Inferior parietal cortex (tissue), 1 donor: ENCODE results near the gene RAB33A.

Experiments used
- DNase-seq: peaks from one replicate; pipeline ENCODE4 v3.0.0-alpha.2; 2016; ENCODE audit errors: extremely low spot score

The RAB33A gene

GRCh38 chrX:130172127-130172845, 524 bp downstream of the RAB33A start:
- DNase-seq = peak; percentile 7

- DNase-seq = peak; percentile 47
These were observed 1.6 kb downstream of the RAB33A start for GRCh38 chrX:130173190-130173895.

- DNase-seq = peak; percentile 9
These were observed 2.4 kb downstream of the RAB33A start for GRCh38 chrX:130174045-130174704.

GRCh38 chrX:130174937-130175336, 3.2 kb downstream of the RAB33A start:
- DNase-seq = no peak

- no peak for DNase-seq
These were observed 4.6 kb downstream of the RAB33A start for GRCh38 chrX:130176354-130176776.

GRCh38 chrX:130176942-130177341, 5.2 kb downstream of the RAB33A start:
- no peak for DNase-seq

- DNase-seq = peak; percentile 16
These were observed 7.4 kb downstream of the RAB33A start for GRCh38 chrX:130179170-130179569.

- peak; percentile 52 for DNase-seq
These were observed 7.9 kb downstream of the RAB33A start for GRCh38 chrX:130179579-130180215.

GRCh38 chrX:130184168-130184567, 12.4 kb downstream of the RAB33A start:
- DNase-seq = no peak

- no peak for DNase-seq
These were observed 13.1 kb downstream of the RAB33A start for GRCh38 chrX:130184857-130185256.

GRCh38 chrX:130186651-130187050, 14.9 kb downstream of the RAB33A start:
- no peak for DNase-seq

- DNase-seq = no peak
These were observed 19.0 kb downstream of the RAB33A start for GRCh38 chrX:130190801-130191200.

GRCh38 chrX:130196466-130196865, 24.7 kb downstream of the RAB33A start:
- no peak for DNase-seq

GRCh38 chrX:130197464-130197863, 25.7 kb downstream of the RAB33A start:
- DNase-seq = no peak

- DNase-seq = no peak
These were observed 32.9 kb downstream of the RAB33A start for GRCh38 chrX:130204647-130205046.

GRCh38 chrX:130211415-130212186, 39.8 kb downstream of the RAB33A start:
- DNase-seq = no peak

GRCh38 chrX:130212371-130212770, 40.6 kb downstream of the RAB33A start:
- DNase-seq = no peak

GRCh38 chrX:130213376-130213775, 41.6 kb downstream of the RAB33A start:
- no peak for DNase-seq

GRCh38 chrX:130216320-130216719, 44.6 kb downstream of the RAB33A start:
- DNase-seq = no peak

GRCh38 chrX:130224810-130225209, 53.0 kb downstream of the RAB33A start:
- DNase-seq = no peak

GRCh38 chrX:130228871-130229270, 57.1 kb downstream of the RAB33A start:
- DNase-seq = no peak
